Measurements from ENCODE around the gene TPRX1. TPM values are rescaled to one million over a fixed set of nuclear protein-coding genes. Genes with fewer than 3 reads are reported as not detected.
"Not testable (repeated sequence)": the region's sequence is repeated elsewhere in the genome, so short reads cannot be mapped to it uniquely, and the experiment has no call there.

Gene TPRX1
- total RNA-seq, 4 donors from 2014 or later = not detected

DNA sequence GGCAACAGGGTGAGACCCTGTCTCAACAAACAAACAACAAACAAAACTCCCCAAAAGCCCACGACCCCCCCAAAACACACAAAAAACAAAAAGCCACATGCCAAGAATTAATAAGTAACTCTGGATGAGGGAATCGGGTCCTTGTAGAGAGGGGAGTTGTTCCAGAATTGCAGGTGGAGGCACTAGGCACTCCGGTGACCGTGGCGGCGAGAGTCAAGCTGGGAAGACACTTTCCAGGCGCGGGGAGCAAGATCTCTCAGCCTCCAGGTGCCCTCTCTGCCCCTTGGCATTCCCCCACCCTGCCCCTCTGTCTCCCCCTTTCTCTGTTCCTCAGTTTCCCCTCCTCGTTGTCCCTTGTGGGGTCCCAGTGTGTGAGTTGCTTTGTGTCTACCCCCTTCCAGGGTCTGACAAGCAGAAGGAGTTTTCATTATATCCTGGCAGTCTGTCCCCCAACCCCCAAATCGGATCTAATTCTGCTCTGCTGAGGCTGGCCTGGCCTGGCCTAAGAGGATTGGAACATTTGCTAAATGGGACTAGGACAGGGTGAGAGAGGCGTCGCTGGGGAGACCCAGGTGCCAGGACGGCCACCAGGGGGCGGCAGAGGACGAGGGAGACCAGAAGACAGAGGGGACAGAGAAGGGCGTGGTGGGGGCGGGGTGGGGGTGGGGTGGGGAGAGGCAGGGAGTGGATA is 9.1 kb upstream of the TPRX1 start:
- WGBS, 2 donors = 38 to 43% methylated on average over 15 to 17 of the region's 17 CpGs
- no peak for TF ChIP-seq POLR2A (IDR thresholded peaks at IDR 0.05)
- TF ChIP-seq, protein P1, sequence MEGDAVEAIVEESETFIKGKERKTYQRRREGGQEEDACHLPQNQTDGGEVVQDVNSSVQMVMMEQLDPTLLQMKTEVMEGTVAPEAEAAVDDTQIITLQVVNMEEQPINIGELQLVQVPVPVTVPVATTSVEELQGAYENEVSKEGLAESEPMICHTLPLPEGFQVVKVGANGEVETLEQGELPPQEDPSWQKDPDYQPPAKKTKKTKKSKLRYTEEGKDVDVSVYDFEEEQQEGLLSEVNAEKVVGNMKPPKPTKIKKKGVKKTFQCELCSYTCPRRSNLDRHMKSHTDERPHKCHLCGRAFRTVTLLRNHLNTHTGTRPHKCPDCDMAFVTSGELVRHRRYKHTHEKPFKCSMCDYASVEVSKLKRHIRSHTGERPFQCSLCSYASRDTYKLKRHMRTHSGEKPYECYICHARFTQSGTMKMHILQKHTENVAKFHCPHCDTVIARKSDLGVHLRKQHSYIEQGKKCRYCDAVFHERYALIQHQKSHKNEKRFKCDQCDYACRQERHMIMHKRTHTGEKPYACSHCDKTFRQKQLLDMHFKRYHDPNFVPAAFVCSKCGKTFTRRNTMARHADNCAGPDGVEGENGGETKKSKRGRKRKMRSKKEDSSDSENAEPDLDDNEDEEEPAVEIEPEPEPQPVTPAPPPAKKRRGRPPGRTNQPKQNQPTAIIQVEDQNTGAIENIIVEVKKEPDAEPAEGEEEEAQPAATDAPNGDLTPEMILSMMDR (IDR thresholded peaks at IDR 0.05) = peak in 3 of 6 experiments; percentile 21 to 55 (median 26)
- H3K4me1 ChIP-seq = no peaks in the 10 kb centered on the region
- H3K27me3 ChIP-seq = no peaks in the 10 kb centered on the region
- no peaks in the 10 kb centered on the region for H3K36me3 ChIP-seq
- H3K4me3 ChIP-seq (replicated peaks in 1 of 3) = no peak overlapping the region
- DNase-seq = peak; percentile 53 to 59
- intact Hi-C loops (cut with DNase I) = no loop called here
- H3K9me3 ChIP-seq = no peaks in the 10 kb centered on the region
- H3K27ac ChIP-seq = no peak overlapping the region

DNA sequence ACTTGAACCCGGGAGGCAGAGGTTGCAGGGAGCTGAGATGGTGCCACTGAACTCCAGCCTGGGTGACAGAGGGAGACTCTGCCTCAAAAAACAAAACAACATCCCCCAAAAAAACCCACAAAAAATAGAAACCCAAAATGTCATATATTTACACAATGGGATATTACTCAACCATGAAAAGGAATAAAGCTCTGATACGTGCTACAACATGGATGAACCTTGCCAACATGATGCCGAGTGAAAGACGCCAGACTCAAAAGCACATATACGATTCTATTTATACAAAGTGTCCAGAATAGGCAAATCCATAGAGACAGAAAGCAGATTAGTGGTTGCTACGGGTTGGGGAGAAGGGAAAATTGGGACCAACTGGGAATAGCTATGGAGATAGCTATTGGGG is 2.1 kb upstream of the TPRX1 start:
- no peak for TF ChIP-seq POLR2A (IDR thresholded peaks at IDR 0.05)
- TF ChIP-seq, protein P1 (IDR thresholded peaks at IDR 0.05) = no peak
- Histone ChIP-seq H3K4me1 (no peaks in the 10 kb centered on the region), H3K36me3 (no peaks in the 10 kb centered on the region), H3K27me3 (no peaks in the 10 kb centered on the region), H3K27ac (no peak overlapping the region), H3K9me3 (no peaks in the 10 kb centered on the region), H3K4me3 (replicated peaks in 1 of 3) (no peak overlapping the region)
- intact Hi-C loops (cut with DNase I) = no loop called here
- 86 to 89% methylated on average over 6 of the region's 6 CpGs for WGBS, 2 donors
- DNase-seq = no peak

DNA sequence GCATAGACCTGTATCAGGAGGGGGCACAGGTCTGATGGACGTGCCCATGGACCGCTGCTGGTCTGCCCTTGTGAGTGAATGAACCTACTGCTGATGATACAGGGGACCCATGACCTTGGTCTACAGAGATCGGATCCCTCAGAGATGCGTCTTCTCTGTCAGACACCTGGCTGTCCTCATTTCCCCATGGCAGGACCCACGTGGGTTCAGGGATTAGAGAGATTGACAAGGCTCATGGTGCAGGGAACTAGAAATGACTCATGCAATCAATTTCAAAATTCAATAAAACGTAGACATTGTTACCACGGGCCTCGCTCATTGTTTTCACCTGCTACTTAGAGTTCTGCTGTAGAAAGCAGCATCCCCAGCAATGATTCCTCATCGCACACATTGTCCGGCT is 962 bp upstream of the TPRX1 start:
- H3K9me3 ChIP-seq = no peaks in the 10 kb centered on the region
- no peak for DNase-seq
- H3K4me1 ChIP-seq = no peaks in the 10 kb centered on the region
- no peaks in the 10 kb centered on the region for H3K27me3 ChIP-seq
- intact Hi-C loops (cut with DNase I) = no loop called here
- H3K4me3 ChIP-seq (replicated peaks in 1 of 3) = no peak overlapping the region
- H3K27ac ChIP-seq = no peak overlapping the region
- TF ChIP-seq, protein P1 (IDR thresholded peaks at IDR 0.05) = no peak
- TF ChIP-seq POLR2A (IDR thresholded peaks at IDR 0.05) = no peak
- 88 to 91% methylated on average over 8 to 10 of the region's 10 CpGs for WGBS, 2 donors
- no peaks in the 10 kb centered on the region for H3K36me3 ChIP-seq

DNA sequence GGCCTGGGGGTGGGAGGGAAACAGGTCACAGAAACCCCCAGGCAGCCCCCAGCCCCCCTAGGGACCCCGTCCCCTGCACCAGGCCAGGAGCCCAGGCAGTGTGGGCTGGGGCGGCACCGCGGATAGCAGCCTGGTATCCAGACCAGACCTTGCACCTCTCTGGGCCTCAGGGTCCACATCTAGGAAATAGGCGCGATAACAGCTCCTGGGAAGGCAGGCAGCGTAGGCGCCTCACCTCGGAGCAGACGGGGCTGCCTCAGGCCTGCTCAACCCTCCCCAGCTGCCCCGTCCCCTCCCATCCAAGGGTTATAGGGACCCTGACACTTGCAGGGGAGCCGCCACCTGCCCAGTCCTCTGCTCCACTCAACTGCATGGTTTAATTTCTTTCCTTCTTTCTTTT is 680 bp downstream of the TPRX1 start:
- H3K4me1 ChIP-seq; H3K36me3 ChIP-seq; H3K9me3 ChIP-seq; H3K27ac ChIP-seq; H3K4me3 ChIP-seq (replicated peaks in 1 of 3); H3K27me3 ChIP-seq; DNase-seq; intact Hi-C loops (cut with DNase I): not testable (repeated sequence)
- WGBS, 2 donors = no CpG with 5 or more reads among the region's 12 CpGs

DNA sequence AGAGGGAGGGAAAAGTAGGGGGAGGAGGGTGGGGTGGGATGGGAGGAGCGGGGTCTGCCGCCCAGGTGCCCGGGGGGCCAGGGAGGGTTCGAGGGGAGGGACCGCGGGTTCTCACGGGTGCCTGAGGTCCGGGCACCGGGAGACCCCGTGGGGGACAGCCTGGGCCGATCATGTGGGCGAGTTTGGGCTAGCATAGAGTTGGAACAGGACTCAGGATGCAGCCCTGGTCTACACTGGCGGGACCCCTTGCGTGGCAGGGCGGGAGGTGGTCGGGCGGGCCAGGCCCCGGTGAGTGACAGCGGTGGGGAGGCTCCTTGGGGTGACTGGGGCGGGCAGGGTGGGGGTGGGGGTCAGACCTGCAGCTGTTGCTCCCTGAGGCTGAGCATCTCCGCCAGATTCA is 1.2 kb downstream of the TPRX1 start:
- H3K36me3 ChIP-seq; DNase-seq; H3K4me3 ChIP-seq (replicated peaks in 1 of 3); H3K4me1 ChIP-seq; intact Hi-C loops (cut with DNase I); H3K27ac ChIP-seq; H3K27me3 ChIP-seq; H3K9me3 ChIP-seq: not testable (repeated sequence)
- 72% methylated on average over 13 of the region's 21 CpGs; no CpG with 5 or more reads in 1 of the 2 donors for WGBS, 2 donors

DNA sequence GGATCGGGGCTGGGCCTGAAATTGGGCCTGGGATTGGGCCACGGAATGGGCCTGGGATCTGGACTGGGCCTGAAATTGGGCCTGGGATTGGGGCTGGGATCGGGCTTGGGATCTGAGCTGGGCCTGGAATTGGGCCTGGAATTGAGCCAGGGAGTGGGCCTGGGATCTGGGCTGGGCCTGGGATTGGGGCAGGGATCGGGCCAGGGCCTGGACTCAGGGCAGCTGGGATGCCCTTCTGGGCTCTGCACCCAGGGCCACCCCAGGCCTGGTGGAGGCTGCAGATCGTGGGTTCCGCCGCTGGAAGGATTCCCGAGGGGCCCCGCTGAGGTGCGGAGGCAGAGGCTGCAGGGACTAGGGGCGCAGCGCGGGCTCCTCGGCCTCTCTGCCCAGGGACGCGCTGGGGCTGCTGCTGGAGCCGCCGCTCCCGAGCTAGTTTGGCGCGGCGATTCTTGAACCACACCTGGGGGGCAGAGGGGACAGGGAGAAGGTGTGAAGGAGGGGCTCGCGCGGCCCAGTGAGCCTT is 1.8 kb downstream of the TPRX1 start:
- no peak overlapping the region for H3K27ac ChIP-seq
- no peaks in the 10 kb centered on the region for H3K36me3 ChIP-seq
- intact Hi-C loops (cut with DNase I) = no loop called here
- H3K9me3 ChIP-seq = no peaks in the 10 kb centered on the region
- 83 to 93% methylated on average over 14 to 25 of the region's 25 CpGs for WGBS, 2 donors
- DNase-seq = no peak
- H3K4me1 ChIP-seq = no peaks in the 10 kb centered on the region
- no peaks in the 10 kb centered on the region for H3K27me3 ChIP-seq
- TF ChIP-seq, protein P1 (IDR thresholded peaks at IDR 0.05) = no peak
- TF ChIP-seq POLR2A (IDR thresholded peaks at IDR 0.05) = no peak
- no peak overlapping the region for H3K4me3 ChIP-seq (replicated peaks in 1 of 3)

Data from thyroid gland (tissue), 4 donors.